ES-I3 (cell line): ENCODE results near the gene UGT1A7.

ENCODE experiments used
- H3K36me3 ChIP-seq: 2 replicates; pipeline ENCODE4 v1.6.1; 2013; ENCODE audit warnings: mild to moderate bottlenecking, low read length, control low read depth, moderate library complexity; ENCODE audit not compliant: insufficient read depth
- H3K4me1 ChIP-seq: 2 replicates; pipeline ENCODE4 v1.6.1; 2013; ENCODE audit warnings: mild to moderate bottlenecking, control low read depth, low read length; ENCODE audit not compliant: insufficient read depth
- H3K9ac ChIP-seq: 2 replicates; pipeline ENCODE4 v1.6.1; 2013; ENCODE audit warnings: low read depth, mild to moderate bottlenecking, low read length, moderate library complexity
- H3K9me3 ChIP-seq: 2 replicates; pipeline ENCODE4 v1.6.1; 2013; ENCODE audit warnings: mild to moderate bottlenecking, low read length, moderate library complexity; ENCODE audit not compliant: control insufficient read depth, insufficient read depth

UGT1A7 gene

GRCh38 chr2:233773854-233774253 is 92.2 kb downstream of the UGT1A7 start:
- no peaks in the 10 kb centered on the region for H3K9me3 ChIP-seq
- no peaks in the 10 kb centered on the region; the same call in 1 of the 2 replicates for H3K36me3 ChIP-seq

GRCh38 chr2:233775414-233775813 is 93.7 kb downstream of the UGT1A7 start:
- Histone ChIP-seq H3K36me3 (no peaks in the 10 kb centered on the region; the same call in 1 of the 2 replicates), H3K9me3 (peaks cover 2% of the 10 kb centered on the region; the same call in 1 of the 2 replicates), H3K9ac (no peak overlapping the region), H3K4me1 (no peaks in the 10 kb centered on the region)

More at GRCh38 chr2:233773854-233774253, 92.2 kb downstream of the UGT1A7 start:
- H3K4me1 ChIP-seq, result no peaks in the 10 kb centered on the region
- H3K9ac ChIP-seq, result no peak overlapping the region

GRCh38 chr2:233778030-233778429 is 96.3 kb downstream of the UGT1A7 start, which contains the start of gene MROH2A:
MROH2A (plus strand) TSS chr2:233778330; CDS start chr2:233779359, 1,029 bp downstream.
- peaks cover 2% of the 10 kb centered on the region; the same call in 1 of the 2 replicates for H3K9me3 ChIP-seq
- H3K4me1 ChIP-seq, result no peaks in the 10 kb centered on the region
- H3K9ac ChIP-seq, result no peak within 1 kb of the TSS
- no peaks in the 10 kb centered on the region; the same call in 1 of the 2 replicates for H3K36me3 ChIP-seq

DNA sequence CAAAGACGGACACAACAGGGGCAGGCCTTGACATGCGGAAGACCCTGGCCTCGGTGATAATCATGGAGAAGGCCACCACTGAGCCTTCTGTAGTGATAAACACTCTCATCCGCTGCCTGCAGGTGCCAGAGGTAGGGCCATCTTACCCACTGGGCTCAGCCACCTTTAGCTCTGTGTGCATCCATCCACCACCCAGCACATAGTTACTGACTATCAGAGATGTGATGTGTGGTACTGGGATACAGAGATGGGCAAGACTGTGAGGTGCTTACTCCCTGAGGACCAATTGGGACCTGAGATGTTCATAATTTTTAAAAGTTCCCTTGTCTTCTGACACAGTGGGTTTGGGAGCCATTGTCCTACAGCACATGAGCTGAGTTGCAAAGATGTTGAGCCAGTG is 98.0 kb downstream of the UGT1A7 start:
- no peaks in the 10 kb centered on the region; the same call in 1 of the 2 replicates for H3K36me3 ChIP-seq
- H3K9me3 ChIP-seq, result peaks cover 2% of the 10 kb centered on the region; the same call in 1 of the 2 replicates
- H3K9ac ChIP-seq, result no peak overlapping the region
- H3K4me1 ChIP-seq, result no peaks in the 10 kb centered on the region

- H3K4me1 ChIP-seq, result no peaks in the 10 kb centered on the region
- no peak overlapping the region for H3K9ac ChIP-seq
- H3K9me3 ChIP-seq, result peaks cover 2% of the 10 kb centered on the region; the same call in 1 of the 2 replicates
- H3K36me3 ChIP-seq, result no peaks in the 10 kb centered on the region; the same call in 1 of the 2 replicates
These were observed 99.1 kb downstream of the UGT1A7 start for GRCh38 chr2:233780771-233781170.

- no peaks in the 10 kb centered on the region for H3K9me3 ChIP-seq
- H3K36me3 ChIP-seq, result no peaks in the 10 kb centered on the region
- H3K4me1 ChIP-seq, result no peaks in the 10 kb centered on the region
- no peak overlapping the region for H3K9ac ChIP-seq
These were observed 107.9 kb downstream of the UGT1A7 start for GRCh38 chr2:233789554-233789953.

- H3K36me3 ChIP-seq, result no peaks in the 10 kb centered on the region
- H3K4me1 ChIP-seq, result no peaks in the 10 kb centered on the region
- no peaks in the 10 kb centered on the region for H3K9me3 ChIP-seq
- H3K9ac ChIP-seq, result no peak overlapping the region
These were observed 109.6 kb downstream of the UGT1A7 start for GRCh38 chr2:233791151-233791882.

GRCh38 chr2:233791883-233792329 is 110.2 kb downstream of the UGT1A7 start:
- no peak overlapping the region for H3K9ac ChIP-seq
- no peaks in the 10 kb centered on the region for H3K9me3 ChIP-seq
- no peaks in the 10 kb centered on the region for H3K4me1 ChIP-seq
- no peaks in the 10 kb centered on the region for H3K36me3 ChIP-seq

GRCh38 chr2:233792720-233793119 is 111.0 kb downstream of the UGT1A7 start:
- Histone ChIP-seq H3K4me1 (no peaks in the 10 kb centered on the region), H3K9me3 (no peaks in the 10 kb centered on the region)

GRCh38 chr2:233793465-233794127 is 111.9 kb downstream of the UGT1A7 start:
- Histone ChIP-seq H3K9ac (no peak overlapping the region), H3K4me1 (no peaks in the 10 kb centered on the region), H3K9me3 (no peaks in the 10 kb centered on the region), H3K36me3 (no peaks in the 10 kb centered on the region)

More at GRCh38 chr2:233792720-233793119, 111.0 kb downstream of the UGT1A7 start:
- Histone ChIP-seq H3K36me3 (no peaks in the 10 kb centered on the region), H3K9ac (no peak overlapping the region)

GRCh38 chr2:233794128-233794658 is 112.5 kb downstream of the UGT1A7 start:
- H3K9ac ChIP-seq, result no peak overlapping the region
- H3K36me3 ChIP-seq, result no peaks in the 10 kb centered on the region
- no peaks in the 10 kb centered on the region for H3K4me1 ChIP-seq
- no peaks in the 10 kb centered on the region for H3K9me3 ChIP-seq

DNA sequence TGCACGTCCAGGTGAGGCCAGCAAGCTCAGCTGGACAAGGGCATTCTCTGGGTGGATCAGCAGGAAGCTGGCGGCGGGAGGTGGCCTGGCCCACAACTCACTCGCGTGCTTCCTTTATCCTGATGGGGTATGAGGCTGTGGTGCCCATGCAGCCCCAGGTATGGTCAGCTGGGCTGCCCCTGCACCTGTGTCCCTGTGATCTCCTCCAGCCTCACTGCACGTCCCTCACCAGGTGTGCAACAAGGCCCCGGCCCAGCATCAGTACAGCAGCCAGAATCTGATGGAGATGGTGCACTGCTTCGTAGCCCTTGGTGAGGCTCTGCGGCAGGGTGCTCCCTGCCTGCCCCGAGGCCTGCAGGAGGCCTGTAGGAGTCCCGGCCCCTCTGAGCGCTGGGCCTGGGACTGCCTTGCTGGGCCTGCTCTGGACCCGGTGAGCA is 114.1 kb downstream of the UGT1A7 start:
- H3K36me3 ChIP-seq, result no peaks in the 10 kb centered on the region
- no peaks in the 10 kb centered on the region for H3K4me1 ChIP-seq
- H3K9me3 ChIP-seq, result no peaks in the 10 kb centered on the region
- no peak overlapping the region for H3K9ac ChIP-seq

DNA sequence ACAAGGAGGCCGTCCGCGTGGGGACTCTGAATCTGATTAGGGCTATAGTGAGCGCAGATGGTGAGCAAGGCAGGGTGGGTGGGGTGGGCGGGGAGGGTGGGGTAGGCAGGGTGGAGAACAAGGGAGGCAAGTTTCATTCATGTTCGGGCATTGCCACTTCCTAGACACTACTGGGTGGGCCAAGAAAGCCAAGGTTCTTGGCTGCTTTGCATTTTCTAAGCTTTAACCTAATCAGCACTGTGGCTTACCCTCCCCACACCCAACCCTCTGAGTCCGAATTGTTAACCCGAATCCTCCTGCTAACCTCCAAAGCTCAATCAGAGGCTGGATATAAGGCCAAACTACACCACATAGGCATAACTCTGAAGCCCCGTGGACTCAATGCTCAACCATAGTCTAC is 114.6 kb downstream of the UGT1A7 start:
- no peak overlapping the region for H3K9ac ChIP-seq
- H3K9me3 ChIP-seq, result no peaks in the 10 kb centered on the region
- H3K4me1 ChIP-seq, result no peaks in the 10 kb centered on the region
- H3K36me3 ChIP-seq, result no peaks in the 10 kb centered on the region

GRCh38 chr2:233798335-233799086 is 116.8 kb downstream of the UGT1A7 start:
- Histone ChIP-seq H3K9ac (no peak overlapping the region), H3K4me1 (no peaks in the 10 kb centered on the region), H3K36me3 (no peaks in the 10 kb centered on the region), H3K9me3 (no peaks in the 10 kb centered on the region)
